ENCODE data around the gene SLC66A1.

The SLC66A1 gene

DNA sequence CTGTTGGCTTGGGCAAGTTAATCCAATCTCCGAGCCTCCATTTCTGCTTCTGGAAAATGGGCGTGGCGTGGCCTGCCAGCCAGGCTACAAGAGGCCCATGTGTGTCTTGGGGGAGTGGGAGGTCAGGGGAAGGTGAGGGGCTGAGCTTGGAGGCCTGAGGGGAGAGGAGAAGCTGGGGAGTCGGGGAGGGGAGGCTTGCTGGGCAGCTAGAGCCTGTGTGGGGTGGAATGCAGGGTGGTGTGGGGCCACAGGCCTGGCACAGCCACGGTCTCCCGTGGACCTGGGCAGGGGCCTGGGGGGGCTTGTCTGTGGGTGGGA is 14.6 kb downstream of the SLC66A1 start:
- TF ChIP-seq, protein P1, sequence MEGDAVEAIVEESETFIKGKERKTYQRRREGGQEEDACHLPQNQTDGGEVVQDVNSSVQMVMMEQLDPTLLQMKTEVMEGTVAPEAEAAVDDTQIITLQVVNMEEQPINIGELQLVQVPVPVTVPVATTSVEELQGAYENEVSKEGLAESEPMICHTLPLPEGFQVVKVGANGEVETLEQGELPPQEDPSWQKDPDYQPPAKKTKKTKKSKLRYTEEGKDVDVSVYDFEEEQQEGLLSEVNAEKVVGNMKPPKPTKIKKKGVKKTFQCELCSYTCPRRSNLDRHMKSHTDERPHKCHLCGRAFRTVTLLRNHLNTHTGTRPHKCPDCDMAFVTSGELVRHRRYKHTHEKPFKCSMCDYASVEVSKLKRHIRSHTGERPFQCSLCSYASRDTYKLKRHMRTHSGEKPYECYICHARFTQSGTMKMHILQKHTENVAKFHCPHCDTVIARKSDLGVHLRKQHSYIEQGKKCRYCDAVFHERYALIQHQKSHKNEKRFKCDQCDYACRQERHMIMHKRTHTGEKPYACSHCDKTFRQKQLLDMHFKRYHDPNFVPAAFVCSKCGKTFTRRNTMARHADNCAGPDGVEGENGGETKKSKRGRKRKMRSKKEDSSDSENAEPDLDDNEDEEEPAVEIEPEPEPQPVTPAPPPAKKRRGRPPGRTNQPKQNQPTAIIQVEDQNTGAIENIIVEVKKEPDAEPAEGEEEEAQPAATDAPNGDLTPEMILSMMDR (IDR thresholded peaks at IDR 0.05; ENCODE audit: low read depth, low read length) = no peak
- no peak overlapping the region for H3K4me3 ChIP-seq (ENCODE audit: low read depth, low read length)
- no peaks in the 10 kb centered on the region for H3K9me3 ChIP-seq (ENCODE audit: severe bottlenecking)
- H3K27me3 ChIP-seq (ENCODE audit: insufficient read depth, low read depth, severe bottlenecking) = no peaks in the 10 kb centered on the region
- peaks cover 47% of the 10 kb centered on the region for H3K36me3 ChIP-seq
- DNase-seq = no peak
- H3K27ac ChIP-seq = no peak overlapping the region

DNA sequence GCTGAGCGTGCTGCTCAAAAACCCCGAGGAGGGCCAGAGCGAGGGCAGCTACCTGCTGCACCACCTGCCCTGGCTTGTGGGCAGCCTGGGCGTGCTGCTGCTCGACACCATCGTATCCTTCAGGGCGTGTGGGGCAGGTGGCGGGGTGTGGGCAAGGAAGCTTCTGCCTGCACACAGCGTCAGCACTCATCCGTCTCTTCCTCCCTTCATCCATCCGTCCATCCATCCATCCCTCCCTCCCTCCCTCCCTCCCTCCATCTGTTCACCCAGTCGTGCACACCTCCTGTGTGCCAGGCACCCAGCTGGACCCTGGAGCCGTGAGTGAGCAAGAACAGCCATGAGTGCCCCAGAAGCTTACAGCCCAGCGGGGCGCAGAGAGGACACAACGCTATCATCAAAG is 15.2 kb downstream of the SLC66A1 start:
- no peak for DNase-seq
- H3K36me3 ChIP-seq = peaks cover 46% of the 10 kb centered on the region
- H3K9me3 ChIP-seq (ENCODE audit: severe bottlenecking) = no peaks in the 10 kb centered on the region
- H3K27me3 ChIP-seq (ENCODE audit: insufficient read depth, low read depth, severe bottlenecking) = no peaks in the 10 kb centered on the region
- H3K27ac ChIP-seq = no peak overlapping the region
- H3K4me3 ChIP-seq (ENCODE audit: low read depth, low read length) = no peak overlapping the region
- TF ChIP-seq, protein P1 (IDR thresholded peaks at IDR 0.05; ENCODE audit: low read depth, low read length) = no peak

- H3K4me3 ChIP-seq (ENCODE audit: low read depth, low read length) = no peak overlapping the region
- TF ChIP-seq, protein P1 (IDR thresholded peaks at IDR 0.05; ENCODE audit: low read depth, low read length) = no peak
- no peak overlapping the region for H3K27ac ChIP-seq
- no peaks in the 10 kb centered on the region for H3K9me3 ChIP-seq (ENCODE audit: severe bottlenecking)
- no peak for DNase-seq
- H3K36me3 ChIP-seq = peaks cover 43% of the 10 kb centered on the region
- H3K27me3 ChIP-seq (ENCODE audit: insufficient read depth, low read depth, severe bottlenecking) = no peaks in the 10 kb centered on the region
Measured at GRCh38 chr1:19327736-19328135, 15.6 kb downstream of the SLC66A1 start.

DNA sequence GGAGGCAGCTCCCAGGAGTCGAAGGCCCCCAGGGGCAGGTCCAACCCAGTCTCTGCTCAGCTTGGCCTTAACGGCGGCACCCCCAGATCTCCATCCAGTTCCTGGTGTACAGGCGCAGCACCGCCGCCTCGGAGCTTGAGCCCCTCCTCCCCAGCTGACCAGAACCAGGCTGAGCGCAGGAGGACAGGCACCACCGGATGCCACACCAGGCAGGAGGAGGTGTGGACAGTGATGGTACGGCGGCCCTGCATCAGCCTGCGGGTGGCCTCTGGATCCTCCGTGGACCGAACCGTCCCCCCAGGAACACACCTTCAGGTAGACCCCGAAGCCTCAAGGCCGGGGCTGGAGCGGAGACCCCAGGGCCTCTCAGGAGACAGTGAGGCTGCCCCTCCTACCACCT is 16.4 kb downstream of the SLC66A1 start:
- Histone ChIP-seq H3K4me3 (ENCODE audit: low read depth, low read length) (no peak overlapping the region), H3K36me3 (peaks cover 42% of the 10 kb centered on the region), H3K9me3 (ENCODE audit: severe bottlenecking) (no peaks in the 10 kb centered on the region), H3K27me3 (ENCODE audit: insufficient read depth, low read depth, severe bottlenecking) (no peaks in the 10 kb centered on the region), H3K27ac (no peak overlapping the region)
- TF ChIP-seq, protein P1 (IDR thresholded peaks at IDR 0.05; ENCODE audit: low read depth, low read length) = no peak
- DNase-seq = no peak

- Histone ChIP-seq H3K4me3 (ENCODE audit: low read depth, low read length) (no peak overlapping the region), H3K36me3 (peaks cover 37% of the 10 kb centered on the region), H3K9me3 (ENCODE audit: severe bottlenecking) (no peaks in the 10 kb centered on the region), H3K27ac (no peak overlapping the region), H3K27me3 (ENCODE audit: insufficient read depth, low read depth, severe bottlenecking) (no peaks in the 10 kb centered on the region)
- TF ChIP-seq, protein P1 (IDR thresholded peaks at IDR 0.05; ENCODE audit: low read depth, low read length) = no peak
- DNase-seq = no peak
Measured at GRCh38 chr1:19329188-19329587, 17.1 kb downstream of the SLC66A1 start.

DNA sequence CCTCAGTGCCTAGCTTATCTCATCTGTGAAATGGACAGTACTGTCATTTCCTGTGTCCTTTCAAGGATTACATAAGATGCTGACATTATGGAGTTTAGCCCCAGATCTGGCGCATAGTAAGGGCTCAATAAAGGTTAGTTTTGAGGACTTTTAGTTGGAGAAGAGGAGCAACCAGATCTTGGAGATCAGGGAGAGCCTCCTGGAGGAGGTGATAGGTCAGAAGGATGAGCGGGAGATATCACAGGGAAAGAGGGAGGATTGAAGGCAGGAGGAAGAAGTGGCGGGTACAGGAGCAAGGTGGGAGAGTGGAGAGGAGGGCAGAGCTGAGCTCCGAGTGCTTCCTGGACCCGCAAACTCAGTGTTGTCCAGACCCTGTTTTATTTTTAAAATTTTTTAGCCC is 17.5 kb downstream of the SLC66A1 start:
- Histone ChIP-seq H3K27me3 (ENCODE audit: insufficient read depth, low read depth, severe bottlenecking) (no peaks in the 10 kb centered on the region), H3K27ac (no peak overlapping the region), H3K4me3 (ENCODE audit: low read depth, low read length) (no peak overlapping the region), H3K9me3 (ENCODE audit: severe bottlenecking) (no peaks in the 10 kb centered on the region), H3K36me3 (peaks cover 33% of the 10 kb centered on the region)
- DNase-seq = no peak
- TF ChIP-seq, protein P1 (IDR thresholded peaks at IDR 0.05; ENCODE audit: low read depth, low read length) = no peak
